C4-2B (cell line): ENCODE measurements around the gene FOXN3.

Experiments used
- ZFX ChIP-seq: fragments of 450-650 bp; IDR thresholded peaks from 2 replicates; pipeline ENCODE4 v1.6.1; 2017
- TF ChIP-seq, protein P1 (sequence below): fragments of 450-650 bp; conservative IDR thresholded peaks from 2 replicates; pipeline ENCODE4 v1.5.1; 2017; ENCODE audit warnings: mild to moderate bottlenecking

GRCh38 chr14:89236851-89237250 lies 180.2 kb downstream of the FOXN3 start:
- TF ChIP-seq, protein P1, sequence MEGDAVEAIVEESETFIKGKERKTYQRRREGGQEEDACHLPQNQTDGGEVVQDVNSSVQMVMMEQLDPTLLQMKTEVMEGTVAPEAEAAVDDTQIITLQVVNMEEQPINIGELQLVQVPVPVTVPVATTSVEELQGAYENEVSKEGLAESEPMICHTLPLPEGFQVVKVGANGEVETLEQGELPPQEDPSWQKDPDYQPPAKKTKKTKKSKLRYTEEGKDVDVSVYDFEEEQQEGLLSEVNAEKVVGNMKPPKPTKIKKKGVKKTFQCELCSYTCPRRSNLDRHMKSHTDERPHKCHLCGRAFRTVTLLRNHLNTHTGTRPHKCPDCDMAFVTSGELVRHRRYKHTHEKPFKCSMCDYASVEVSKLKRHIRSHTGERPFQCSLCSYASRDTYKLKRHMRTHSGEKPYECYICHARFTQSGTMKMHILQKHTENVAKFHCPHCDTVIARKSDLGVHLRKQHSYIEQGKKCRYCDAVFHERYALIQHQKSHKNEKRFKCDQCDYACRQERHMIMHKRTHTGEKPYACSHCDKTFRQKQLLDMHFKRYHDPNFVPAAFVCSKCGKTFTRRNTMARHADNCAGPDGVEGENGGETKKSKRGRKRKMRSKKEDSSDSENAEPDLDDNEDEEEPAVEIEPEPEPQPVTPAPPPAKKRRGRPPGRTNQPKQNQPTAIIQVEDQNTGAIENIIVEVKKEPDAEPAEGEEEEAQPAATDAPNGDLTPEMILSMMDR = no peak
- no peak for TF ChIP-seq ZFX
